ENCODE data around the gene AP3S1. TPM values are rescaled to one million over a fixed set of nuclear protein-coding genes. Genes with fewer than 3 reads are reported as not detected.
"Not testable (repeated sequence)": the region's sequence is repeated elsewhere in the genome, so short reads cannot be mapped to it uniquely, and the experiment has no call there.

Gene AP3S1
- total and polyA plus RNA-seq, 12 donors = 30.3 to 63.0 (median 41.9) TPM

DNA sequence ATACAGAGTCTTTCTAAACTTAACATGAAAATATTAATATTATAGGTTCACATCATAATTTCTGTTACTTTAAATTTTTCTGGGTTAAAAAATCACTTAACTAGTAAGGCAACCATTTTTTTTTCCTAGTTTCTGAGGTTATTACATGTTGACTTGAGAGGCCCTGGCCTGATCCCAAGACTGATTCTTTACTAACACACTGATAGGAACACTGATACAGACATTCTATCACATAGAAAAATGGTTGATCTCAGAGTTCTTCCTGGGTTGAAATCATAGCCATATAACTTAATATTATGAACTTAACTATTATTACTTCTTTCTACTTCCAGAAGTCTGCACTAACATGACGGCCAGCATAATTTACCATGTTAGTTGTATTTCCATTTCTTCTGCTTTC lies 43.0 kb downstream of the AP3S1 start:
- Histone ChIP-seq H3K9me3 (peaks cover 0 to 9% (median 0%) of the 10 kb centered on the region in 11 donors), H3K4me3 (no peak overlapping the region), H3K36me3 (peaks cover 0 to 17% (median 0%) of the 10 kb centered on the region in 9 donors), H3K27ac (no peak overlapping the region), H3K4me1 (no peaks in the 10 kb centered on the region), H3K27me3 (no peaks in the 10 kb centered on the region)
- ATAC-seq = no peak
- DNase-seq = no peak
- 95% methylated on average over 1 of the region's 1 CpG for whole genome bisulfite sequencing, 2 donors
- intact Hi-C loops (cut with DNase I) = loop anchor here in 1 of 10 donors (5.0 kb wide), 1 partner anchor 183 kb away; no protein-coding TSS in a partner anchor
- no peak for TF ChIP-seq CTCF (IDR thresholded peaks at IDR 0.05)

- H3K27ac ChIP-seq, H3K4me3 ChIP-seq, H3K9me3 ChIP-seq, H3K27me3 ChIP-seq, DNase-seq, H3K4me1 ChIP-seq, ATAC-seq: not testable (repeated sequence)
- intact Hi-C loops (cut with DNase I) = loop anchor here in 1 of 10 donors (5.0 kb wide), 1 partner anchor 182 kb away; no protein-coding TSS in a partner anchor
- WGBS, 2 donors = 81 to 86% methylated on average over 3 of the region's 3 CpGs
- peaks cover 0 to 17% (median 0%) of the 10 kb centered on the region in 9 donors for H3K36me3 ChIP-seq
These were observed 43.5 kb downstream of the AP3S1 start for GRCh38 chr5:115885208-115885607.

- H3K4me1 ChIP-seq = no peaks in the 10 kb centered on the region
- intact Hi-C loops (cut with DNase I) = loop anchor here in 1 of 10 donors (5.0 kb wide), 1 partner anchor 179 kb away; no protein-coding TSS in a partner anchor
- H3K36me3 ChIP-seq = peaks cover 0 to 16% (median 0%) of the 10 kb centered on the region in 9 donors
- 66 to 71% methylated on average over 1 of the region's 1 CpG for WGBS, 2 donors
- H3K27ac ChIP-seq = no peak overlapping the region
- no peak overlapping the region for H3K4me3 ChIP-seq
- DNase-seq = no peak
- no peak for ATAC-seq
- no peaks in the 10 kb centered on the region for H3K27me3 ChIP-seq
- H3K9me3 ChIP-seq = no peaks in the 10 kb centered on the region
- peak in 4 of 9 donors; percentile 25 to 40 (median 33) for TF ChIP-seq CTCF (IDR thresholded peaks at IDR 0.05)
These were observed 46.3 kb downstream of the AP3S1 start for GRCh38 chr5:115888027-115888426.

GRCh38 chr5:115892021-115892420 lies 50.3 kb downstream of the AP3S1 start:
- Histone ChIP-seq H3K4me1 (no peaks in the 10 kb centered on the region), H3K27ac (no peak overlapping the region), H3K27me3 (no peaks in the 10 kb centered on the region), H3K36me3 (peaks cover 0 to 28% (median 0%) of the 10 kb centered on the region in 9 donors), H3K4me3 (no peak overlapping the region), H3K9me3 (no peaks in the 10 kb centered on the region)
- intact Hi-C loops (cut with DNase I) = loop anchor here in 1 of 10 donors (10.0 kb wide), 1 partner anchor 173 kb away; no protein-coding TSS in a partner anchor
- ATAC-seq = no peak
- no peak for DNase-seq
- no peak for TF ChIP-seq CTCF (IDR thresholded peaks at IDR 0.05)
- WGBS, 2 donors = 92 to 96% methylated on average over 1 of the region's 1 CpG

DNA sequence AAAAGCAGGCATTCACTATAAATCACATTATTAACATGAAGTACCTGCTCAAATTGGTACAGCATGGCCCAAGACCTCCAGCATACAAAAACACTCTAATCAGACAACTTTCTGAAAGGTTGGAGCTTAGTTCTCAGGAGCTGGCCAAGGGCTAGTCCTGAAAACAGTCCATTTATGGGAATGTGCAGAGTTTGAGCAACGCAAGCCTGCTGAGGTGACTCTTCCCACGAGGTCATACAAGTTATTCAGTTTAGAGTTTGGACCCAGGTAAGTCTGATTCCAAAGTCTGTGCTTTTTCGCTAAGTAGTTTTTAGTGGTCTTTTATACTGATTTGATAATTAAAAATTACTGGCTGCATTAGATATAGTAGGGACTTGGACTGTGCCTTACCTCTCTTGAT lies 52.6 kb downstream of the AP3S1 start:
- 94 to 95% methylated on average over 3 of the region's 3 CpGs for WGBS, 2 donors
- no peak for ATAC-seq
- intact Hi-C loops (cut with DNase I) = loop anchor here in 1 of 10 donors (10.0 kb wide), 1 partner anchor 170 kb away; no protein-coding TSS in a partner anchor

More for the DNA sequence above, 52.6 kb downstream of the AP3S1 start:
- Histone ChIP-seq H3K4me1 (no peaks in the 10 kb centered on the region), H3K4me3 (no peak overlapping the region), H3K27me3 (no peaks in the 10 kb centered on the region), H3K36me3 (peaks cover 0 to 35% (median 0%) of the 10 kb centered on the region in 9 donors), H3K27ac (no peak overlapping the region), H3K9me3 (no peaks in the 10 kb centered on the region)
- no peak for DNase-seq
- TF ChIP-seq CTCF (IDR thresholded peaks at IDR 0.05) = no peak

Measured in heart right ventricle (tissue), 16 donors.